ENCODE results near the gene C2CD2.

DNA sequence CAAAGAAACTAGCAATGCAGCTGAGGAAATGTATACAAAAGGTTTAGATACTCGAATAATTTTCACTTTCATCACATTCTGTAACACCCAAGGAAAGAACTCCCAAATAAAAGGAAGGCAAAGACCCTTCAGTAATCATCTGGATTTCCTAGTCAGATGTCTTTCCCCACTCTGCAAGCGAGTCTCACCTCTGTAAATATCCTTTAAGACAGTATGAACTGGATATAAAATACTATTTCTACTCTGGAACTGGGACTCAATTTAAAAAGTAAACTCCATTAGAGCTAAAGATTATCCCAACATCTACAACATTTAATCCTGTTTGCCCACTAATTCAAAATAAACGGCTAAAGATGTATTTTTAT, 27.0 kb downstream of the C2CD2 start:
- TF ChIP-seq CREB1 (CRISPR knock-in tag; IDR thresholded peaks at IDR 0.05; ENCODE audit: low read depth): no peak
- TF ChIP-seq EZH2phosphoT487 (IDR thresholded peaks at IDR 0.05; ENCODE audit: unreplicated experiment): no peak
- TF ChIP-seq, protein P1, sequence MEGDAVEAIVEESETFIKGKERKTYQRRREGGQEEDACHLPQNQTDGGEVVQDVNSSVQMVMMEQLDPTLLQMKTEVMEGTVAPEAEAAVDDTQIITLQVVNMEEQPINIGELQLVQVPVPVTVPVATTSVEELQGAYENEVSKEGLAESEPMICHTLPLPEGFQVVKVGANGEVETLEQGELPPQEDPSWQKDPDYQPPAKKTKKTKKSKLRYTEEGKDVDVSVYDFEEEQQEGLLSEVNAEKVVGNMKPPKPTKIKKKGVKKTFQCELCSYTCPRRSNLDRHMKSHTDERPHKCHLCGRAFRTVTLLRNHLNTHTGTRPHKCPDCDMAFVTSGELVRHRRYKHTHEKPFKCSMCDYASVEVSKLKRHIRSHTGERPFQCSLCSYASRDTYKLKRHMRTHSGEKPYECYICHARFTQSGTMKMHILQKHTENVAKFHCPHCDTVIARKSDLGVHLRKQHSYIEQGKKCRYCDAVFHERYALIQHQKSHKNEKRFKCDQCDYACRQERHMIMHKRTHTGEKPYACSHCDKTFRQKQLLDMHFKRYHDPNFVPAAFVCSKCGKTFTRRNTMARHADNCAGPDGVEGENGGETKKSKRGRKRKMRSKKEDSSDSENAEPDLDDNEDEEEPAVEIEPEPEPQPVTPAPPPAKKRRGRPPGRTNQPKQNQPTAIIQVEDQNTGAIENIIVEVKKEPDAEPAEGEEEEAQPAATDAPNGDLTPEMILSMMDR (conservative IDR thresholded peaks at IDR 0.05; ENCODE audit: low read depth in 2 of 2): no peak
- TF ChIP-seq EZH2 (IDR thresholded peaks at IDR 0.05; ENCODE audit: low read depth, unreplicated experiment): no peak
- TF ChIP-seq, protein P2, sequence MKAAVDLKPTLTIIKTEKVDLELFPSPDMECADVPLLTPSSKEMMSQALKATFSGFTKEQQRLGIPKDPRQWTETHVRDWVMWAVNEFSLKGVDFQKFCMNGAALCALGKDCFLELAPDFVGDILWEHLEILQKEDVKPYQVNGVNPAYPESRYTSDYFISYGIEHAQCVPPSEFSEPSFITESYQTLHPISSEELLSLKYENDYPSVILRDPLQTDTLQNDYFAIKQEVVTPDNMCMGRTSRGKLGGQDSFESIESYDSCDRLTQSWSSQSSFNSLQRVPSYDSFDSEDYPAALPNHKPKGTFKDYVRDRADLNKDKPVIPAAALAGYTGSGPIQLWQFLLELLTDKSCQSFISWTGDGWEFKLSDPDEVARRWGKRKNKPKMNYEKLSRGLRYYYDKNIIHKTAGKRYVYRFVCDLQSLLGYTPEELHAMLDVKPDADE (IDR thresholded peaks at IDR 0.05): no peak
- TF ChIP-seq, protein P3, sequence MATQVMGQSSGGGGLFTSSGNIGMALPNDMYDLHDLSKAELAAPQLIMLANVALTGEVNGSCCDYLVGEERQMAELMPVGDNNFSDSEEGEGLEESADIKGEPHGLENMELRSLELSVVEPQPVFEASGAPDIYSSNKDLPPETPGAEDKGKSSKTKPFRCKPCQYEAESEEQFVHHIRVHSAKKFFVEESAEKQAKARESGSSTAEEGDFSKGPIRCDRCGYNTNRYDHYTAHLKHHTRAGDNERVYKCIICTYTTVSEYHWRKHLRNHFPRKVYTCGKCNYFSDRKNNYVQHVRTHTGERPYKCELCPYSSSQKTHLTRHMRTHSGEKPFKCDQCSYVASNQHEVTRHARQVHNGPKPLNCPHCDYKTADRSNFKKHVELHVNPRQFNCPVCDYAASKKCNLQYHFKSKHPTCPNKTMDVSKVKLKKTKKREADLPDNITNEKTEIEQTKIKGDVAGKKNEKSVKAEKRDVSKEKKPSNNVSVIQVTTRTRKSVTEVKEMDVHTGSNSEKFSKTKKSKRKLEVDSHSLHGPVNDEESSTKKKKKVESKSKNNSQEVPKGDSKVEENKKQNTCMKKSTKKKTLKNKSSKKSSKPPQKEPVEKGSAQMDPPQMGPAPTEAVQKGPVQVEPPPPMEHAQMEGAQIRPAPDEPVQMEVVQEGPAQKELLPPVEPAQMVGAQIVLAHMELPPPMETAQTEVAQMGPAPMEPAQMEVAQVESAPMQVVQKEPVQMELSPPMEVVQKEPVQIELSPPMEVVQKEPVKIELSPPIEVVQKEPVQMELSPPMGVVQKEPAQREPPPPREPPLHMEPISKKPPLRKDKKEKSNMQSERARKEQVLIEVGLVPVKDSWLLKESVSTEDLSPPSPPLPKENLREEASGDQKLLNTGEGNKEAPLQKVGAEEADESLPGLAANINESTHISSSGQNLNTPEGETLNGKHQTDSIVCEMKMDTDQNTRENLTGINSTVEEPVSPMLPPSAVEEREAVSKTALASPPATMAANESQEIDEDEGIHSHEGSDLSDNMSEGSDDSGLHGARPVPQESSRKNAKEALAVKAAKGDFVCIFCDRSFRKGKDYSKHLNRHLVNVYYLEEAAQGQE (IDR thresholded peaks at IDR 0.05; ENCODE audit: unreplicated experiment): no peak
- no peak for TF ChIP-seq ZNF331 (CRISPR knock-in tag; IDR thresholded peaks at IDR 0.05; ENCODE audit: low read depth)
- TF ChIP-seq POLR2AphosphoS5 (IDR thresholded peaks at IDR 0.05; ENCODE audit: low read depth): no peak
- no peak for TF ChIP-seq JUNB (IDR thresholded peaks at IDR 0.05; ENCODE audit: unreplicated experiment)
